Immature natural killer cell (primary cell): Measurements from ENCODE around the gene APBA2. TPM values are rescaled to one million over a fixed set of nuclear protein-coding genes. Genes with fewer than 3 reads are reported as not detected.
"Not testable (repeated sequence)": the region's sequence is repeated elsewhere in the genome, so short reads cannot be mapped to it uniquely, and the experiment has no call there.

ENCODE experiments used
- DNase-seq, 3 donors: peaks; one replicate each; pipeline ENCODE4 v3.0.0; 2022; ENCODE audit warnings: mixed read lengths in 1 of 3
- H3K27ac Mint-ChIP-seq, 6 donors: one replicate each; pipeline ENCODE4 v1.8.0; 2020; ENCODE audit warnings: mixed read lengths in 6 of 6, mild to moderate bottlenecking in 5 of 6, inconsistent platforms in 4 of 6, moderate library complexity in 3 of 6
- H3K27me3 Mint-ChIP-seq, 3 donors: one replicate each; pipeline ENCODE4 v1.8.0; 2020 to 2021; ENCODE audit warnings: low read depth in 3 of 3, mild to moderate bottlenecking in 3 of 3, mixed read lengths in 3 of 3, moderate library complexity in 3 of 3, inconsistent platforms in 1 of 3
- H3K36me3 Mint-ChIP-seq, 3 donors: one replicate each; pipeline ENCODE4 v1.8.0; 2020; ENCODE audit warnings: mixed read lengths in 3 of 3, inconsistent platforms in 2 of 3, mild to moderate bottlenecking in 2 of 3
- H3K4me1 Mint-ChIP-seq, 2 donors: one replicate each; pipeline ENCODE4 v1.8.0; 2020; ENCODE audit warnings: inconsistent platforms in 2 of 2, mild to moderate bottlenecking in 2 of 2, mixed read lengths in 2 of 2, moderate library complexity in 1 of 2
- H3K4me3 Mint-ChIP-seq, 5 donors: one replicate each; pipeline ENCODE4 v1.8.0; 2020; ENCODE audit warnings: mild to moderate bottlenecking in 5 of 5, mixed read lengths in 5 of 5, inconsistent platforms in 3 of 5, moderate library complexity in 3 of 5
- H3K9me3 Mint-ChIP-seq, 6 donors: one replicate each; pipeline ENCODE4 v1.8.0; 2020; ENCODE audit warnings: mild to moderate bottlenecking in 6 of 6, mixed read lengths in 6 of 6, inconsistent platforms in 4 of 6, moderate library complexity in 3 of 6
- polyA plus RNA-seq, 3 donors: library from polyadenylated mRNA; unstranded; fragments of 300-500 nt; fragmentation: Illumina TruSeq; gene quantifications; one replicate each; pipeline ENCODE4 v1.2.3, GENCODE V29; 2021

The APBA2 gene
- polyA plus RNA-seq, 3 donors from 2014 or later: 24.4 to 68.7 (median 25.4) TPM

DNA sequence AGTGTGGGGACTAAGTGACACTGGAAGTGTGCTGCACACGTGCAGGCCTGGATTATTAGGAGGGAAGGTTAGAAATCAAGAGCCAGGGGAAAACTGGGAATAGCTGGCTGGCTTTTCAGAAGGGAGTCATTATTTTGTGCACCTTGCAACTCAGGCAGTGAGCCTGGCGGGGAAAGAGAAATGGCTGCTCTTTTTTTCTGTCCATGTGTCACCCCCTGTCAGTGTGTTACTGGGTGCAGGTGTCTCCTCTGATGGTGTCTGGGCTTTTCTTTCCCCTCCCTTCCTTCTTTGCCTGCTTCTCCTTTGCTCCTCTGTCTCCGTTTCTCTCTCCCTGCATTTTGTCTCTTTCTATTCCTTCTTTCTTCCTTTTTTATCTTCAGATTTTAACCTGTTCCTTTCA is 130.7 kb downstream of the APBA2 start:
- Mint-ChIP-seq H3K27ac (peak overlapping the region in 2 of 6 donors; percentile 25 to 52), H3K4me3 (no peak overlapping the region), H3K27me3 (peaks cover 0 to 5% (median 2%) of the 10 kb centered on the region in 3 donors), H3K36me3 (peaks cover 4 to 13% (median 13%) of the 10 kb centered on the region in 3 donors), H3K9me3 (no peaks in the 10 kb centered on the region), H3K4me1 (peaks cover 69 to 74% of the 10 kb centered on the region in 2 donors)
- no peak for DNase-seq

DNA sequence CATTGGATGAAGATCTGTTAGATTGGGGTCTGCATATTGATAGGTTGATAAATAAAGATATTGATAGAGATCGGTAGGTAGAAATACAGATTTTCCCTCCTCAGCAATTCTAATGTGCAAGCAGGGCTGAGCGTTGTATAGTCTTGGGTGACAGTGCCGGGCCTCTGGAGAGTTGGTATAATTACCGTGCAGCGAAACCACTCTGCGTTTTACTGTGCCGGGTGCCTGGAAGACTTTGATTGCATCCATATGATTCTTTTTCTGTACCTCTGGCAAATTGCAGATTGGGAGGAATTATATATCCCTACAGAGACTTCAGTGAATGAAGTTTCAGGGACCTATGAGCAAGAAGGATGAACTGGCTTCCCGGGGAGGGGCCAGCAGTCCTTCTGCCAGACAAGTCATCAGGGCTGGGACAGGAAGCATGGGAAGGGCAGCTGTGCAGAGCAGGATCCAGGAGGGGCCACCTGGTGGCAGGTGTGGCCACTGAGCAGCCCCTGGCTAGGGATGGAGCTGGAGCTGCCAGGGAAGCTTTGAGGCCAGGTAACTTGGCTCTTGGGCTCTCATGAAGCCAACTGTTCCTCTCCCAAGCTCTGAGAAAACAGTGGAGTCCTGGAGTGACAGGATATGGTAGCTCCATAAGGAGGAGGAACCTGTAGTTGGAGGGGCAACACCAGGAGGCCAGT is 132.5 kb downstream of the APBA2 start:
- peaks cover 4 to 13% (median 13%) of the 10 kb centered on the region in 3 donors for H3K36me3 Mint-ChIP-seq
- H3K27me3 Mint-ChIP-seq: peaks cover 0 to 4% (median 3%) of the 10 kb centered on the region in 3 donors
- no peak for DNase-seq
- H3K9me3 Mint-ChIP-seq: no peaks in the 10 kb centered on the region
- peak overlapping the region in 4 of 6 donors; percentile 19 to 44 (median 32) for H3K27ac Mint-ChIP-seq
- peaks cover 60% of the 10 kb centered on the region in 2 donors for H3K4me1 Mint-ChIP-seq
- H3K4me3 Mint-ChIP-seq: no peak overlapping the region

DNA sequence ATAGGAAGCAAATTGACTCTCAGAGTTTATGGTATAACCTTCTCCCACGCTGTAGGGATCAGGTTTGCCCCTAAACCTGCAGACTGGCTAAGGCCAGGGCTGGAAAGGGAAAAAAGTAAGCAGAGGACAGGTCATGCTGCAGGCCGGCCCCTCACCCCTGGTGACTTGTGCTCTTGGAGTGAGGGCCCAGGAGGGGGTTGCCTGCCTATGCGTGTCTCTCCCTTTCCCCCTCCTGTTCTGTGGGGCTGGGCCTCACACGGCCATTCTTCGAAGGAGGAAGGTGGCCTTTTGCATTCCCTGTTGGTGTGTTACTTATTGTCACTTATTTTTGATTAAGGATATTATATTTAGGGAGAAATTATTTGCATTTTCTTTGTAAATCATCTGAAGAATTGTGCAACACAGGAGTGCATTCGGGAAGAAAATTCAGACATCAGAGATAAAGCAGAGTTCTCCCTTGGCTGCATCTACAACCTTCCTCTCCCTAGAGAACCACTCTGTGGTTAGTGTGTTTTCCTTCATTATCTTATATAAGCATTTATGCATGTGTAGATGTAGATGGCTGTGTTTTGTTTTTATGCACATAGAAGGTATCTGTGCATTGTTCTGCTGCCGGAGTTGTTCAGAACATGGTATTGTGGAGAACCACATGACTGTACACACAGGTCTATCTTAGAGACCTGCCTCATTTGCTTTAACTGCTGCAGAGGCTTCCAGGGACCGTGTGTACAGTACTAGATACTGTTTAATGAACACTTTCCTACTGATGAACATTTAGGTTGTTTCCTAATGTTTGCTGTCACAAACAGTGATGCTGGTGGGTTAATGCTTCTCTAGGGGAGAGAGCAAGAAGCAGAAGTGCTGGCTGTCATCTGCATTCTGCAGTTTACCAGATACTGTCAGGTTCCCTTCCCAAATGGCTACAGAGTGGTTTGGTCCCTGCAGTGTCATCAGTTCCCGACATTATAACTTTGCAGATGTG is 133.5 kb downstream of the APBA2 start:
- Mint-ChIP-seq H3K4me3 (no peak overlapping the region), H3K27me3 (peaks cover 0 to 6% (median 4%) of the 10 kb centered on the region in 3 donors), H3K27ac (peak overlapping the region in 4 of 6 donors; percentile 17 to 86 (median 22)), H3K36me3 (peaks cover 0 to 13% (median 10%) of the 10 kb centered on the region in 3 donors), H3K9me3 (no peaks in the 10 kb centered on the region), H3K4me1 (peaks cover 52 to 53% of the 10 kb centered on the region in 2 donors)
- DNase-seq: no peak

DNA sequence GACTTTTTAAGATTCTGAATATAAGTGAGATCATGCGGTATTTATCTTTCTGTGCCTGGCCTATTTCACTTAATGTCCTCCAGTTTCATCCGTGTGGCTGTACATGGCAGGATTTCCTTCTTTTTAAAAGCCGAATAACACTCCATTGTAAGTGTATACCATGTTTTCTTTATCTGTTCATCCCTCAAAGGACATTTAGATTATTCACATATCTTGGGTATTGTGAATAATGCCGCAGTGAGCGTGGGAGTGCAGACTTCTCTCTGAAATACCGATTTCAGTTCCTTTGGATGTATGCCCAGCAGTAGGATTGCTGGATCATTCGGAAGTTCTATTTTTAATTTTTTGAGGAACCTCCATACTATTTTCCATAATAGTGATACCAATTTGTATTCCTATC is 136.1 kb downstream of the APBA2 start:
- Mint-ChIP-seq H3K4me3 (no peak overlapping the region), H3K36me3 (peaks cover 0 to 3% (median 0%) of the 10 kb centered on the region in 3 donors), H3K4me1 (peaks cover 46 to 50% of the 10 kb centered on the region in 2 donors), H3K27me3 (peaks cover 0 to 5% (median 3%) of the 10 kb centered on the region in 3 donors), H3K27ac (peak overlapping the region in 2 of 6 donors; percentile 42 to 47), H3K9me3 (no peaks in the 10 kb centered on the region)
- no peak for DNase-seq

DNA sequence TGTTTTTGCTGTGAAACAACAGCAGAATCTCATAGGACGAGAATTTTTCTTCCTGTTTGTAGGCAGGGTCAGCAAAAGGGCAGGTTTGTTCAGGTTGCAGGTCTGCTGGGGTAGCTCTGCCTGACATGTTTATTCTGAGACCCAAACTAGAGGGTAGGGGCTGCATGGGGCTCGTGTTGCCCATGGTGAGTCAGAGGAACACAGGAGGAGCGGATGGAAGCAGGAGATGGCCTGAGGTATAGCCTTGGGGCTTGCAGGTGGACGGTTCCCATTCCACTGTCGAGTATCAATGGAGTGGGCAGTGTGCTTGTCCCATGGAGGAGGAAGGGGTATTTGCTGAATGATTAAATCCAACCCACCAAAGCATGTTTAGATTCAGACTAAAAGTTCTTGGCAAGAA is 138.9 kb downstream of the APBA2 start:
- Mint-ChIP-seq H3K36me3 (peaks cover 0 to 4% (median 0%) of the 10 kb centered on the region in 3 donors), H3K4me1 (peaks cover 49 to 51% of the 10 kb centered on the region in 2 donors), H3K27ac (peak overlapping the region in 2 of 6 donors; percentile 22 to 72), H3K4me3 (no peak overlapping the region), H3K9me3 (no peaks in the 10 kb centered on the region), H3K27me3 (peaks cover 2 to 3% (median 3%) of the 10 kb centered on the region in 3 donors)
- no peak for DNase-seq

DNA sequence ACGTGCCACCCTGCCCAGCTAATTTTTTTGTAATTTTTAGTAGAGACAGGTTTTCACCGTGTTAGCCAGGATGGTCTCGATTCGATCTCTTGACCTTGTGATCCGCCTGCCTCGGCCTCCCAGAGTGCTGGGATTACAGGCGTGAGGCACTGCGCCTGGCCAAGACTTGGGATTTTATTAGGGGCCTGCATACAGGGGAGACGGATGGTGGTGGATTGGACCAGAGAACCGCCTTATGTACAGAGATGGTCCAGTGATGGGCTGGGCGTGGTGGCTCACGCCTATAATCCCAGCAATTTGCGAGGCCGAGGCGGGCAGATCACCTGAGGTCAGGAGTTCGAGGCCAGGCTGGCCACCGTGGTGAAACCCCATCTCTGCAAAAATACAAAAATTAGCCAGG is 139.6 kb downstream of the APBA2 start:
- H3K27ac Mint-ChIP-seq, H3K4me3 Mint-ChIP-seq, H3K36me3 Mint-ChIP-seq, H3K9me3 Mint-ChIP-seq, H3K27me3 Mint-ChIP-seq, DNase-seq: not testable (repeated sequence)
- peaks cover 51 to 52% of the 10 kb centered on the region in 2 donors for H3K4me1 Mint-ChIP-seq

DNA sequence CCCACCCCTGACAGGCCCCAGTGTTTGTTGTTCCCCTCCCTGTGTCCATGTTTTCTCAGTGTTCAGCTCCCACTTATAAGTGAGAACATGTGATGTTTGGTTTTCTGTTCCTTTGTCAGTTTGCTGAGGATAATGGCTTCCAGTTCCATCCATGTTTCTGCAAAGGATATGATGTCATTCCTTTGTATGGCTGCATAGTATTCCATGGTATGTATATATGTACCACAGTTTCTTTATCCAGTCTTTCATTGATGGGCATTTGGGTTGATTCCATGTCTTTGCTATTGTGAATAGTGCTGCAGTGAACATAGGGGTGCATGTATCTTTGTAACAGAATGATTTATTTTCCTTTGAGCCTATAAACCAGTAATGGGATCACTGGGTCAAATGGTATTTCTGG is 142.4 kb downstream of the APBA2 start:
- not testable (repeated sequence) for H3K4me3 Mint-ChIP-seq, H3K36me3 Mint-ChIP-seq, H3K27me3 Mint-ChIP-seq, H3K9me3 Mint-ChIP-seq, DNase-seq
- H3K4me1 Mint-ChIP-seq: peaks cover 70 to 74% of the 10 kb centered on the region in 2 donors
- peak overlapping the region in 4 of 6 donors; percentile 12 to 85 (median 66) for H3K27ac Mint-ChIP-seq

DNA sequence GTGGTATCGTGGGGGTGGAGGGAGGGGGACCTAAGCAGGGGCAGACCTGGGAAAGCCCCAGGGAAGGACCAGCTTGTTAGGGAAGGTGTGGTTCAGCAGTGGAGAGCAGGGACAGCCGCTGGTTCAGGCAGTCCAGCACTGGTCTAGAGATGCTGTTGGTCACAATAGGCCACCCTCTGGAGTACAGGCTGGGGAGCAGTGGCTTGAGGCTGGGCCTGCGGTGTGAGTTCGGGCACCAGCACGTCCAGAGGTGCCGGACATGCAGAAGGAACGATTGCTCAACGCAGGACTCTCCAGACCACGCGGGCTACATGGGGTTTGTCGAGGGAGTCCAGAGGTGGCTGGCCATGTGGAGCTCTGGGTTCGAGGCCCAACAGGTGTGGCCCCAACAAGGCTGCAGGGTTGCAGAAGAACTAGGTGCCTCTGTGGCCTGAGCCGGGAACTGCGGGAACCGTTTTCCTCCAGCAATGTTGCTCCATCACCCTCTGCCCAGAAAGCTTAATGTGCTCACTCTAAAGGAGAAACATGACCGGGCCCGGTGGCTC is 143.9 kb downstream of the APBA2 start:
- Mint-ChIP-seq H3K27ac (peak overlapping the region in 4 of 6 donors; percentile 63 to 85 (median 76)), H3K27me3 (peaks cover 0 to 4% (median 1%) of the 10 kb centered on the region in 3 donors), H3K4me1 (peaks cover 77 to 81% of the 10 kb centered on the region in 2 donors), H3K4me3 (peak overlapping the region in 4 of 5 donors; percentile 23 to 69 (median 44)), H3K9me3 (peaks cover 0 to 4% (median 2%) of the 10 kb centered on the region in 6 donors), H3K36me3 (peaks cover 3 to 16% (median 4%) of the 10 kb centered on the region in 3 donors)
- no peak for DNase-seq

DNA sequence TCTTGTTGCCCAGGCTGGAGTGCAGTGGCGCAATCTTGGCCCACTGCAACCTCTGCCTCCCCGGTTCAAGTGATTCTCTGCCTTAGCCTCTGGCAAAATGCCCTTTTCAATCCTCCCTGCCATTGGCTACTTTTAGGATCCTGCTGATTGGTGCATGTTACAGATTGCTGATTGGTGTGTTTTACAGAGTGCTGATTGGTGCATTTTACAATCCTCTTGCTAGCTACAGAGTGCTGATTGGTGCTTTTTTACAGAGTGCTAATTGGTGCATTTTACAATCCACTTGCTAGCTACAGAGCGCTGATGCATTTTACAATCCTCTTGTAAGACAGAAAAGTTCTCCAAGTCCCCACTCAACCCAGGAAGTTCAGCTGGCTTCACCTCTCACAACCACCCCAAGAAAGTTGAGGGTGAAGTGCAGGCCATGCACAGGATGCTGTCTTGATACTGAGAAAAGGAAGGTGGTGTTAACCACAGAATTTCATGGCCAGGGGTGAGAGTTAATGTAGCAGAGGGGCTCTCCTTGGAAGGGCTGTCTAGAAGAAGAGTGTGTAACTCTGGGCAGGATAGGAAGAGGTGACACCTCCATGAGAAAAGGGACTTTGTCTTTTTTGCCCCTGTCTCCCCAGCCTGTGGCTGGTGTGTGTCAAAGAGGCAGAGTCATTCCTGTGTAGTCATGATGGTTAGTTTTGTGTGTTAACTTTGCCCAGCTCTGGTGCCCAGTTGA is 145.9 kb downstream of the APBA2 start:
- H3K4me1 Mint-ChIP-seq: peaks cover 85 to 87% of the 10 kb centered on the region in 2 donors
- peak overlapping the region; percentile 41 to 71 (median 67) for H3K4me3 Mint-ChIP-seq
- peaks cover 0 to 4% (median 4%) of the 10 kb centered on the region in 3 donors for H3K27me3 Mint-ChIP-seq
- peak overlapping the region; percentile 85 to 96 (median 91) for H3K27ac Mint-ChIP-seq
- H3K36me3 Mint-ChIP-seq: peaks cover 3 to 21% (median 4%) of the 10 kb centered on the region in 3 donors
- H3K9me3 Mint-ChIP-seq: peaks cover 0 to 4% (median 2%) of the 10 kb centered on the region in 6 donors
- DNase-seq: peak; percentile 72 to 75 (median 73)

DNA sequence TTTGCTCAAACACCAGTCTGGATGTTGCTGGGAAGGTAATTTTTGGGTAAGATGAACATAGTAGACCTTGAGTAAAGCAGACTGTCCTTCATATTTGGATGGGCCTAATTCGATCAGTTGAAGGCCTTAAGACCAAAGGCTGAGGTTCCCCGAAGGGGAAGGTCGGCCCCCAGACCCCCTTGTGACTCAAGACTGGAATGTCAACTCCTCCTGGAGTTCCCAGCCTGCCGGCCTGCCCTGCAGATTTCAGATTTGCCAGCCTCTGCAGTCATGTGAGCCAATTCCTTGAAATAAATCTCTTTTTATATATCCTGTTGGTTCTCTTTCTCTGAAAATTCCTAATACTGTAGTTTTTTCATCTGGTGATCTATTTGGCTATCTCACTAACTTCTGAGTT is 146.5 kb downstream of the APBA2 start:
- H3K36me3 Mint-ChIP-seq: peaks cover 3 to 21% (median 4%) of the 10 kb centered on the region in 3 donors

DNA sequence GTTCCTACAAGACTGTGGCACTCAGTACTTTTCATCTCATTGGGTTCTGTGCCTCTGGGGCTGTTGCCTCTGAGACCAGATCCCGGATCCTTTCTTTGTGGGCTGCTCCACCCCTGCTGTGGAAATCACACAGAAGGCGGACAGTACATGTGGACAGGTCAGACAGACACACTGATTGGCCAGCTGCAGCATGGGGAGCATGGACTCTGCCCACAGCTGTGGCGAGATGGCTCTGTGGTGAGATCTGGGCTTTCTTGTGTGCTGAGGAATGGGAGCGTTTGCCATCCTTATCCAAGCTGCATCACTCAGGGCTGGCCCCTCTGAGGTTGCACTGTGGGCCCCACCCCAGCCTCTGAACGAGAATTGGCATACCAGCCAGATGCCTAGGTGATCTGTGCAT is 147.0 kb downstream of the APBA2 start:
- Mint-ChIP-seq H3K27ac (peak overlapping the region; percentile 85 to 96 (median 91)), H3K27me3 (peaks cover 0 to 4% (median 4%) of the 10 kb centered on the region in 3 donors), H3K9me3 (peaks cover 0 to 4% (median 2%) of the 10 kb centered on the region in 6 donors), H3K4me1 (peaks cover 88 to 91% of the 10 kb centered on the region in 2 donors), H3K4me3 (peak overlapping the region; percentile 41 to 71 (median 66)), H3K36me3 (peaks cover 3 to 21% (median 4%) of the 10 kb centered on the region in 3 donors)
- DNase-seq: no peak

More for the DNA sequence above, 146.5 kb downstream of the APBA2 start:
- Mint-ChIP-seq H3K4me3 (peak overlapping the region; percentile 41 to 71 (median 67)), H3K4me1 (peaks cover 85 to 88% of the 10 kb centered on the region in 2 donors), H3K9me3 (peaks cover 0 to 4% (median 2%) of the 10 kb centered on the region in 6 donors), H3K27me3 (peaks cover 0 to 4% (median 4%) of the 10 kb centered on the region in 3 donors), H3K27ac (peak overlapping the region; percentile 85 to 96 (median 91))
- no peak for DNase-seq

DNA sequence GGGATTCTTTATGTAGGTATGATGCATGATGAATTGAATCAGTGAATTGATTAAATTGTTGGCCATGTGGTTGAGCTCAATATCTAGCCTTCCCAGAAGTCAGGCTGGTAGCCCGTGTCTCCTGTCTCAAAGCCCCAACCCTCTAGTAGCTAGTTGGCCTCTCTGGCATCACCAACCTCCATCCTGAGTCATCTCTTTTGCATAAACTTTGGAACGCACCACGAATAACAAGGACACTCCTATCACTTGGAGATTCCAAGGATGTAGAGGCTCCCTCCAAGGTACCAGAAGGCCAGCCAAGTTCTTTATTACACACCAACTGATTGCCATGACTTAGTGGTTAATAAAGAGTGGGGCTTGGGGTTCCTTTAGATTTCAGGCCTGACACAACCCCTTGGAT is 148.4 kb downstream of the APBA2 start:
- no peak for DNase-seq
- peaks cover 2 to 4% (median 4%) of the 10 kb centered on the region in 3 donors for H3K27me3 Mint-ChIP-seq
- H3K4me3 Mint-ChIP-seq: peak overlapping the region in 4 of 5 donors; percentile 24 to 55 (median 38)
- H3K4me1 Mint-ChIP-seq: peaks cover 90 to 93% of the 10 kb centered on the region in 2 donors
- H3K9me3 Mint-ChIP-seq: peaks cover 0 to 4% (median 2%) of the 10 kb centered on the region in 6 donors
- peak overlapping the region in 5 of 6 donors; percentile 57 to 84 (median 79) for H3K27ac Mint-ChIP-seq
- peaks cover 3 to 16% (median 4%) of the 10 kb centered on the region in 3 donors for H3K36me3 Mint-ChIP-seq
